ENCODE data around the gene APOBR. TPM values are rescaled to one million over a fixed set of nuclear protein-coding genes. Genes with fewer than 3 reads are reported as not detected.
A peak's percentile ranks its signal among the peaks of the same experiment; 100 is the strongest.
"Not testable (repeated sequence)": the region's sequence is repeated elsewhere in the genome, so short reads cannot be mapped to it uniquely, and the experiment has no call there.

The APOBR gene
- total and polyA plus RNA-seq, 12 donors, result 0.15 to 2.3 (median 0.56) TPM

DNA sequence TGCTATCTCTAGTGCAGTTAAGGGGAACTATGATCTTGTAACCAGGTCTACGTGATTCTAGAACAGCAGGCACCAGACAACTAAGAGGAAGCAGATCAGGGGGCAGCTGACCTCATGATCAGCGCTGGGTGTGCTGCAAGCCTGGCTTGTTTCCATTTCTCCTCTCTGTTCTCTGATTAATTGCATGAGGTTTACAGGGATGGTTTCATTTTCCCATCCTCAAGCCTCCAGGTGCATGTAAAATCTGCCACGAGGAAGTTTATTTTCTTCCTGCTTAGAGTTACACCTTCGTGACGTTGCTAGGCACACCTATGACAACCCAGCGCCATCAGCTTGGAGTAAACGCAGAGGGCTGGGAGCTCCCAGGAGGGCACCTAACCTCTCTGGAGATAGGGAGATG lies 48.6 kb downstream of the APOBR start:
- H3K27ac ChIP-seq, result peak overlapping the region in 1 of 10 donors; percentile 80
- ATAC-seq (no peak), DNase-seq (no peak)
- H3K9me3 ChIP-seq, result no peaks in the 10 kb centered on the region
- no peaks in the 10 kb centered on the region for H3K36me3 ChIP-seq
- WGBS, 2 donors, result 73 to 78% methylated on average over 7 of the region's 7 CpGs
- H3K27me3 ChIP-seq, result peaks cover 0 to 4% (median 0%) of the 10 kb centered on the region in 7 donors
- peak overlapping the region in 1 of 10 donors; percentile 13 for H3K4me3 ChIP-seq
- TF ChIP-seq, protein P1, sequence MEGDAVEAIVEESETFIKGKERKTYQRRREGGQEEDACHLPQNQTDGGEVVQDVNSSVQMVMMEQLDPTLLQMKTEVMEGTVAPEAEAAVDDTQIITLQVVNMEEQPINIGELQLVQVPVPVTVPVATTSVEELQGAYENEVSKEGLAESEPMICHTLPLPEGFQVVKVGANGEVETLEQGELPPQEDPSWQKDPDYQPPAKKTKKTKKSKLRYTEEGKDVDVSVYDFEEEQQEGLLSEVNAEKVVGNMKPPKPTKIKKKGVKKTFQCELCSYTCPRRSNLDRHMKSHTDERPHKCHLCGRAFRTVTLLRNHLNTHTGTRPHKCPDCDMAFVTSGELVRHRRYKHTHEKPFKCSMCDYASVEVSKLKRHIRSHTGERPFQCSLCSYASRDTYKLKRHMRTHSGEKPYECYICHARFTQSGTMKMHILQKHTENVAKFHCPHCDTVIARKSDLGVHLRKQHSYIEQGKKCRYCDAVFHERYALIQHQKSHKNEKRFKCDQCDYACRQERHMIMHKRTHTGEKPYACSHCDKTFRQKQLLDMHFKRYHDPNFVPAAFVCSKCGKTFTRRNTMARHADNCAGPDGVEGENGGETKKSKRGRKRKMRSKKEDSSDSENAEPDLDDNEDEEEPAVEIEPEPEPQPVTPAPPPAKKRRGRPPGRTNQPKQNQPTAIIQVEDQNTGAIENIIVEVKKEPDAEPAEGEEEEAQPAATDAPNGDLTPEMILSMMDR (IDR thresholded peaks at IDR 0.05), result no peak
- intact Hi-C loops (cut with DNase I), result no loop called here
- H3K4me1 ChIP-seq, result peaks cover 3 to 20% (median 9%) of the 10 kb centered on the region in 9 donors

DNA sequence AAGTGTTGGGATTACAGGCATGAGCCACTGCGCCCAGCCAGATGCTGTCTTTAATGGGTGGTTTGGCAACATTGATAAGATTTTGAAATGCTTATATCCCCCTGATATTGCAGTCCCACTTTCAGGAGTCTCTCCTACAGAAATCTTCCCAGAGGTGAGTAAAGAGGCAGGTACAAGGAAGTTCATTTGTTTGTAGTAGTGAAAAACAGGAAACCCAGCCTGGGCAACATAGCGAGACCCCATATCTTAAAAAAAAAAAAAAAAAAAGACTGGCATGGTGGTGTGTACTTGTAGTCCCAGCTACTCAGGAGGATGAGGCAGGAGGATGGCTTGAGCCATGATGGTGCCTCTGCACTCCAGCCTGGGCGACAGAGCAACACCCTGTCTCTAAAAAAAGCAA lies 50.6 kb downstream of the APOBR start:
- Histone ChIP-seq H3K4me3 (no peak overlapping the region), H3K27ac (no peak overlapping the region), H3K27me3 (peaks cover 0 to 4% (median 0%) of the 10 kb centered on the region in 7 donors), H3K9me3 (no peaks in the 10 kb centered on the region), H3K4me1 (peaks cover 0 to 8% (median 0%) of the 10 kb centered on the region in 9 donors), H3K36me3 (no peaks in the 10 kb centered on the region)
- WGBS, 2 donors, result 85 to 91% methylated on average over 3 of the region's 3 CpGs
- ATAC-seq (no peak), DNase-seq (no peak)
- intact Hi-C loops (cut with DNase I), result loop anchor here in 1 of 10 donors (5.0 kb wide), 1 partner anchor 58 kb away; no protein-coding TSS in a partner anchor
- TF ChIP-seq, protein P1 (IDR thresholded peaks at IDR 0.05), result no peak

DNA sequence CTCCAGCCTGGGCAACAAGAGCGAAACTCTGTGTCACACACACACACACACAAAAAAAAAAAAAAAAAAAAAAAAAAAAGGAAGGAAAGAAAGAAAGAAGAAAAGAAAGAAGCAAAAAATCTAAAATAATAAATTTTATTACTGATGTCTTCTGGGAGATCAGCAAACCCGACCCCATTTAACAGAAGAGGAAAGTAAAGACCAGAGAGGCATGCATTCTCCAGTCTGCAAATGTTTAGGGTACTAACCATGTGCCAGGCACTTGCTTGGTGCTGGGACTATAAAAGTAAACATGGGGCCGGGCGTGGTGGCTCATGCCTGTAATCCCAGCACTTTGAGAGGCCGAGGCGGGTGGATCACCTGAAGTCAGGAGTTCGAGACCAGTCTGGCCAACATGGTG lies 51.5 kb downstream of the APOBR start:
- intact Hi-C loops (cut with DNase I), result loop anchor here in 1 of 10 donors (5.0 kb wide), 1 partner anchor 59 kb away; no protein-coding TSS in a partner anchor
- H3K9me3 ChIP-seq, H3K27me3 ChIP-seq, DNase-seq, H3K36me3 ChIP-seq, H3K4me1 ChIP-seq, H3K4me3 ChIP-seq, ATAC-seq, H3K27ac ChIP-seq: not testable (repeated sequence)
- 94 to 96% methylated on average over 7 of the region's 7 CpGs for WGBS, 2 donors

DNA sequence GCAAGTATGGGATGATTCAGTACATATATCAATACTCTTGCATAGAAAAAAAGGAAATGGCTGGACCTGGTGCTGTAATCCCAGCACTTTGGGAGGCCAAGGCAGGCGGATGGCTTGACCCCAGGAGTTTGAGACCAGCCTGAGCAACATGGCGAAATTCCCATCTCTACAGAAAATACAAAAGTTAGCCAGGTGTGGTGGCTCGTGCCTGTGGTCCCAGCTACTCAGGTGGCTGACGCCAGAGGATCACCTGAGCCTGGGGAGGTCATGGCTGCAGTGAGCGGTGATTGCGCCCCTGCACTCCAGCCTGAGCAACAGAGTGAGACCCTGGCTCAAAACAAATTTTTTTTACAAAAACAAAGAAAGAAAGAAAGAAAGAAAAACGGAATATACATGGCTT lies 52.2 kb downstream of the APOBR start:
- peaks cover 0 to 4% (median 0%) of the 10 kb centered on the region in 7 donors for H3K27me3 ChIP-seq
- DNase-seq (no peak), ATAC-seq (no peak)
- TF ChIP-seq, protein P1 (IDR thresholded peaks at IDR 0.05), result no peak
- no peaks in the 10 kb centered on the region for H3K9me3 ChIP-seq
- H3K36me3 ChIP-seq, result no peaks in the 10 kb centered on the region
- H3K4me1 ChIP-seq, result peaks cover 0 to 6% (median 0%) of the 10 kb centered on the region in 9 donors
- intact Hi-C loops (cut with DNase I), result loop anchor here in 1 of 10 donors (5.0 kb wide), 1 partner anchor 59 kb away; no protein-coding TSS in a partner anchor
- H3K27ac ChIP-seq, result no peak overlapping the region
- H3K4me3 ChIP-seq, result no peak overlapping the region
- WGBS, 2 donors, result 83 to 87% methylated on average over 7 of the region's 7 CpGs

DNA sequence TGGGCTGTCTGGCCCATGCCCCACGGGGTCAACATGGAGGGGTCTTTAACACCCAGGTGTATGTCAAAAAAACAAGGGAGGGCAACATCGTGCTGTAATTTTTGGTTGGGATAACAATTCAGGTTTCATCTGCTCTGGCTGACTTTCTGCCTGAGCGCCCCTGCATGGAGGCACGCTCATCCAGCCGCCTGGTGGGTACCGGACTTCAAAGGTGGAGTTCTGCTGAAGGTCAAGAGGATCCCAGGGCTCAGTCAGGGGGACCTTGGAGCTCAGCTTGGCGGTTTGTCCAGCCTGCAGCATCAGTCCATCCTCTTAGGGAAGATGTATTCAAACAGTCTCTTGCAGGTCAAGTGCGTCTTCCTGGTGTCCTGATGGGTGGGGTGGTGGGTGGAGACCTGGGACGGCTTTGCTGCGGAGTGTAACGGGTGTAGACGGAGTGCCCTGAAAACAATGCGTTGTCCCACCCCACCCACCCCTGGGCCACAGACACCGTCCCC lies 53.9 kb downstream of the APOBR start:
- ATAC-seq (no peak), DNase-seq (no peak)
- peaks cover 0 to 4% (median 0%) of the 10 kb centered on the region in 7 donors for H3K27me3 ChIP-seq
- H3K9me3 ChIP-seq, result no peaks in the 10 kb centered on the region
- intact Hi-C loops (cut with DNase I), result loop anchor here in 1 of 10 donors (5.0 kb wide), 1 partner anchor 61 kb away; no protein-coding TSS in a partner anchor
- TF ChIP-seq, protein P1 (IDR thresholded peaks at IDR 0.05), result no peak
- H3K4me1 ChIP-seq, result peaks cover 0 to 3% (median 3%) of the 10 kb centered on the region in 9 donors
- no peak overlapping the region for H3K4me3 ChIP-seq
- H3K27ac ChIP-seq, result no peak overlapping the region
- 68 to 77% methylated on average over 14 of the region's 14 CpGs for WGBS, 2 donors
- H3K36me3 ChIP-seq, result no peaks in the 10 kb centered on the region
